GM12872 (cell line): ENCODE data around the gene CAPZA2.

Source experiments
- TF ChIP-seq, protein P1 (sequence below): IDR thresholded peaks from 3 replicates; pipeline ENCODE4 v1.5.1; 2011; ENCODE audit warnings: low read depth, mild to moderate bottlenecking, low read length, moderate library complexity; ENCODE audit not compliant: insufficient read depth

Gene CAPZA2

DNA sequence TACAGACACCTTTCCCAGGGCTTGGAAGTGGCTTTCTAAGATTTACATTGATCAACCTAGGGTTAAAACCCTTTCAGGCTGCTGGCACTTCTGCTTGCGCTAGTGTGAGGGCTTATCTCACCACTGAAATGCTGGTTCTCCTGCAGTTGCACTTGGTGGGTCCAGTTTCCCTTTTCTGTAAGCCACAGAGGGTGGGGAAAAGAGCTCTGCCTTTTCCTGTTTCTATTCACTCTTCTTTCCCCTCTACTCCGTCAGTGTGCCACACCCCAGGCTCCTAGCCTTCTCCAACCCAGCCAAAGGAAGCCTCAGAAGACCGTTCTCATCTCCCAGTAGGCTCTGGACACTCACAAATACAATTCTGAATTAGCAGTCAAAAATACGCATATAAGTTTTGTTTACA is 19.0 kb upstream of the CAPZA2 start:
- TF ChIP-seq, protein P1, sequence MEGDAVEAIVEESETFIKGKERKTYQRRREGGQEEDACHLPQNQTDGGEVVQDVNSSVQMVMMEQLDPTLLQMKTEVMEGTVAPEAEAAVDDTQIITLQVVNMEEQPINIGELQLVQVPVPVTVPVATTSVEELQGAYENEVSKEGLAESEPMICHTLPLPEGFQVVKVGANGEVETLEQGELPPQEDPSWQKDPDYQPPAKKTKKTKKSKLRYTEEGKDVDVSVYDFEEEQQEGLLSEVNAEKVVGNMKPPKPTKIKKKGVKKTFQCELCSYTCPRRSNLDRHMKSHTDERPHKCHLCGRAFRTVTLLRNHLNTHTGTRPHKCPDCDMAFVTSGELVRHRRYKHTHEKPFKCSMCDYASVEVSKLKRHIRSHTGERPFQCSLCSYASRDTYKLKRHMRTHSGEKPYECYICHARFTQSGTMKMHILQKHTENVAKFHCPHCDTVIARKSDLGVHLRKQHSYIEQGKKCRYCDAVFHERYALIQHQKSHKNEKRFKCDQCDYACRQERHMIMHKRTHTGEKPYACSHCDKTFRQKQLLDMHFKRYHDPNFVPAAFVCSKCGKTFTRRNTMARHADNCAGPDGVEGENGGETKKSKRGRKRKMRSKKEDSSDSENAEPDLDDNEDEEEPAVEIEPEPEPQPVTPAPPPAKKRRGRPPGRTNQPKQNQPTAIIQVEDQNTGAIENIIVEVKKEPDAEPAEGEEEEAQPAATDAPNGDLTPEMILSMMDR: no peak

GRCh38 chr7:116851175-116851574 is 11.2 kb upstream of the CAPZA2 start:
- TF ChIP-seq, protein P1: no peak

- TF ChIP-seq, protein P1: no peak
Measured at GRCh38 chr7:116851671-116852070, 10.7 kb upstream of the CAPZA2 start.

GRCh38 chr7:116854132-116854531 is 8.3 kb upstream of the CAPZA2 start:
- TF ChIP-seq, protein P1: no peak

DNA sequence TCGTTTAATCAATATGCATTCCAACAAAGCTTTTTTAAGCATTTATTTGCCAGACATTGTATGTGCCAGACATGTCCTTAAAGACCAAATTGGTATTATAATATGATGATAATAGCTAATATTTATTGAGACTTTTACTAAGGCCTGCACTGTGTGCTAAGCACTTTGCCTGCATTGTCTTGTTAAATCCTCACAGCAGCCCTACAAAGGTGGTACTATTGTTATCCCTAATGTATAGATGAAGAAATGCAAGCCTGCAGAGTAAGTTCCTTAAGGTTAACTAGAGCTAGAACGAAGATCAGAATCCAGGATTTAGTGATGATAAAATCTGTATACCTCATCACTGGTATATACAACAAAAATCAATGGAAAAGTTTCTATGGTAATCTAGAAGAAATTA is 5.3 kb upstream of the CAPZA2 start:
- TF ChIP-seq, protein P1: no peak

DNA sequence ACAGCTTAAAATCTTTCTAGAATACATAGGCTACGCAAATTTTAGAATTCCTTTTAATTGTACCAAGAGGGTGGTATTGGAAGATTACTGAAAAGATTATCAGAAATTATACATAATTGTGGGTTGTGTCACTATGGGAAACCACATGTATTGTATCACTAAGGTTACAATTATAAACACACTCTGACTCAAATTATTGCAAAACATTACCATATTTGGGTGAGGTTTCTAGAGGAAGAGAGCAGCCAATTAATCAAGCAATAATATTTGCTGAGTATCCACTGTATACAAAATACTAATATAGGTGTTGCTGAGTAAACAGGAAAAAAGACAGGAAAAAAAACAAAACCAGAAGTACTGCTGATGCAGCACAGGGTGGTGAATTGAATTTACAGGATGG is 3.1 kb upstream of the CAPZA2 start:
- TF ChIP-seq, protein P1: no peak

DNA sequence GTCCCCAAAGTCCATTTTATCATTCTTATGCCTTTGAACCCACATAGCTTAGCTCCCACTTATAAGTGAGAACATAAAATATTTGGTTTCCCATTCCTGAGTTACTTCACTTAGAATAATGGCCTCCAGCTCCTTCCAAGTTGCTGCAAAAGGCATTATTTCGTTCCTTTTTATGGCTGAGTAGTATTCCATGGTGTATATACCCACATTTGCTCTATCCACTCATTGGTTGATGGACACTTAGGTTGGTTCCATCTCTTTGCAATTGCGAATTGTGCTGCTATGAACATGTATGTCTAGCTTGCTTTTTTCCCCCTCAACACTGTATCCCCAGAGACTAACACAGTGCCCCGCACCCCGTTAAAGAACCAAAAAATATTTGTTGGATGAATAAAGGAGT is 670 bp upstream of the CAPZA2 start:
- TF ChIP-seq, protein P1: no peak
